ENCODE measurements around the gene PAK4.
A peak's percentile ranks its signal among the peaks of the same experiment; 100 is the strongest.
"Not testable (repeated sequence)": the region's sequence is repeated elsewhere in the genome, so short reads cannot be mapped to it uniquely, and the experiment has no call there.

PAK4 gene

GRCh38 chr19:39212375-39212742, 86.8 kb downstream of the PAK4 start:
- peak; percentile 27 for DNase-seq

- DNase-seq, result not testable (repeated sequence)
Measured at GRCh38 chr19:39215323-39215722, 89.7 kb downstream of the PAK4 start.

- DNase-seq, result no peak
Measured at GRCh38 chr19:39217094-39217493, 91.5 kb downstream of the PAK4 start.

- DNase-seq, result no peak
Measured at GRCh38 chr19:39218230-39219007, 92.8 kb downstream of the PAK4 start.

GRCh38 chr19:39219108-39219507, 93.5 kb downstream of the PAK4 start:
- not testable (repeated sequence) for DNase-seq

GRCh38 chr19:39223703-39224279, 98.2 kb downstream of the PAK4 start:
- DNase-seq, result no peak

- DNase-seq, result no peak
Measured at GRCh38 chr19:39224910-39225309, 99.3 kb downstream of the PAK4 start.
